M059J (cell line): ENCODE results near the gene HSFX4. TPM values are rescaled to one million over a fixed set of nuclear protein-coding genes. Genes with fewer than 3 reads are reported as not detected.

Source experiments
- total RNA-seq: library from RNA; depleted of rRNA; stranded (reverse); fragments of >200 nt; shearing (Covaris generic); gene quantifications from 2 replicates; pipeline ENCODE4 v1.2.3, GENCODE V29; 2014; rRNA removed

HSFX4 gene
- total RNA-seq, 1 experiment from 2014 or later: not detected

Other genes with a start within 250 kb of the HSFX4 start
- 0.07 and 0.42 TPM in 2 replicates for gene MAGEA11, start 217.5 kb upstream of the HSFX4 start, total RNA-seq
- gene HSFX1, start 155.5 kb upstream of the HSFX4 start, total RNA-seq: 0.42 and 0.59 TPM in 2 replicates
- not detected in 2 replicates for gene MAGEA9, start 147.6 kb upstream of the HSFX4 start, total RNA-seq
- gene MAGEA8, start 48.4 kb upstream of the HSFX4 start, total RNA-seq: not detected in 2 replicates
- gene EOLA2, start 8.9 kb downstream of the HSFX4 start, total RNA-seq: 20.9 and 42.1 TPM in 2 replicates